RPMI7951 (cell line): ENCODE measurements around the gene FAM221A. TPM values are rescaled to one million over a fixed set of nuclear protein-coding genes. Genes with fewer than 3 reads are reported as not detected.
A peak's percentile ranks its signal among the peaks of the same experiment; 100 is the strongest.
"Not testable (repeated sequence)": the region's sequence is repeated elsewhere in the genome, so short reads cannot be mapped to it uniquely, and the experiment has no call there.

Source experiments
- DNase-seq: peaks from one replicate; pipeline ENCODE4 v3.0.0-alpha.2; 2012; ENCODE audit warnings: low read depth
- total RNA-seq: library from RNA; depleted of rRNA; stranded (reverse); fragments of >200 nt; shearing (Covaris generic); gene quantifications from 2 replicates; pipeline ENCODE4 v1.2.3, GENCODE V29; 2014; rRNA removed

The FAM221A gene
- total RNA-seq, 1 experiment from 2014 or later, result 0.72 TPM

GRCh38 chr7:23709081-23709750 lies 29.2 kb downstream of the FAM221A start:
- no peak for DNase-seq

DNA sequence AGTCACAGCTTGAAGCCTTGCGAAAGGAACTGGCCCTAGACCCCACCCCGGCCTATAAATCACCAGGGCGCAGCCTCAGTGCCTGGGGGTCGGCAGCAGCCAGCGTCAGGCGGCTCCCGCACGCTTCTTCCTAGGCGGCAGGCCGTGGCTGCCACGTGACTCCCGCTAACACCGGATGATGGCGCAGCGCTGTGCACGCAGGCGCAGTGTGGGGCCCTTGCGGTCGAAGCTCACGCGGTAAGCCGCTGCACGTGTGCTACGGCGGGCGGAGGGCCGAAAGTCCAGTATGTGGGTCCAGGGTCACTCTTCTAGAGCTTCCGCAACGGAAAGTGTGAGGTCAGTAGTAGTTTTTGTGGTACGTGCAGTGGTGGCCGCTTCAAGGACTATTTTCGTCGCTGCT lies 30.0 kb downstream of the FAM221A start, which contains the start of gene STK31:
Gene STK31 (plus strand): TSS at position 220 of the 400 bp plus-strand sequence. CDS start 67 bp downstream, at position 287.
- DNase-seq, result no peak

DNA sequence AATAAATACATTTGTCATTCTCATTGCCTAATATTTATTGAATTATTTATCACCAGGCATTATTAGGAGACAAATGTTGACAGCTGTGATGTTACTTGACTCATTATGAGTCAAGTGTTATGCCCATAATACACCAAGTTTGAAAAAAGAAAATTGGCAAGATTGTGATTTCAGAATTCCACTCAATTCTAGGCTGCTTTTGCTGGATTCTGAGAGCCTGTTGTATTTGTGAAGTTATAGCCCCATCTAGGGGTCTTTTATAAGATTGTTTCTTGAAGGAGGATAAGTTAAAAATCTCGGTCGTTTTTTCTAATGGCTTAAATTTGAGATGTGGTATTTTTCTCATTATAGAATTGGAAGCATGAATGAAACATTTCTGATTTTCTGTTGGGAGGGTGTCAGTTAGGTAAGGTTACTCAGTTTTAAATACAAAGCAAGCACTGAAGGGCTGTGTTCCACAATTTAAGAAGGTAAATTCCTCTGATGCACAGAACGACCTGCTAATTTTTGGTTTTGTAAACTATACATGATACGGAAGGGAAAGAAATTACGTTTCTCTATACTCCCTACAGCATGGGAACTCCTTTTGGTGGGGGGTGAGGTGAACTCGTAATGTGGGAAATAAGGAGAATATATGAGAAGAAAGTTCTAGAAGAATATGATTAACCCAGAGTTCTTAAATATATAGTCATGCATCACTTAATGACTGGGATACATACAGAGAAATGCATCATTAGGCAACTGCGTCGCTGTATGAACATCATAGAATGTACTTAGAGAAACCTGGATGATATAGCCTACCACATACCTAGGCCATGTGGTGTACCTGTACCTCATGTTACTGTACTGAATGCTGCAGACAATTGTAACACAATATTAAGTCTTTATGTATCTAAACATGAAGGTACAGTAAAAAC lies 32.6 kb downstream of the FAM221A start:
- DNase-seq, result peak; percentile 72

DNA sequence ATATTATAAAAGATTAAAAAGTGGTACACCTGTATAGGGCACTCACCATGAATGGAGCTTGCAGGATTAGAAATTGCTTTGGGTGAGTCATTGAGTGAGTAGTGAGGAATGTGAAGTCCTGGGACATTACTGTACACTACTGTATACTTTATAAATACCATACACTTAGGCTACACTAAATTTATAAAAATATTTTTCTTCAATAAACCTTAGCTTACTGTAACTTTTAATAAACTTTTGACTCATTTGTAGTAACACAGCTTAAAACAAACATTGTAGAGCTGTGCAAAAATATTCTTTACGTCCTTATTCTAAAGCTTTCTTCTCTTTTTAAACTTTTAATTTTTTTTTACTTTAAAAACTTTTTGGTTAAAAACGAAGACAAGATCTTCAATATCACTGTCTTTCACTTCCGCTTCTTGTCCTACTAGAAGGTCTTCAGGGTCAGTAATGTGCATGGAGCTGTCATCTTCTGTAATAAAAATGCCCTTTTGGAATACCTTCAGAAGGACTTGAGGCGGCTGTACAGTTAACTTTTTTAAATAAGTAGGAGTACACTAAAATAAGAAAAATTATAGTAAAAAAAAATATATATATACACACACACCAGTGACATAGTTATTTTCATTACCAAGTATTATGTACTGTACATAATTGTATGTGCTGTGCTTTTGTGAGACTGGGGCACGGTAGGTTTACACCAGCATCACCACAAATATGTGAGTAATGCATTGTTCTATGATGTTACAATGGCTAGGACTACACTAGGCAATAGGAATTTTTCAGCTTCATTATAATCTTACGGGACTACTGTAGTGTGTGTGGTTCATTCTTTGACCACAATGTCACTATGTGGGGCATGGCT lies 33.5 kb downstream of the FAM221A start:
- DNase-seq, result peak; percentile 83

GRCh38 chr7:23714150-23714464 lies 34.1 kb downstream of the FAM221A start:
- no peak for DNase-seq

- DNase-seq, result no peak
These were observed 34.6 kb downstream of the FAM221A start for GRCh38 chr7:23714579-23714978.

DNA sequence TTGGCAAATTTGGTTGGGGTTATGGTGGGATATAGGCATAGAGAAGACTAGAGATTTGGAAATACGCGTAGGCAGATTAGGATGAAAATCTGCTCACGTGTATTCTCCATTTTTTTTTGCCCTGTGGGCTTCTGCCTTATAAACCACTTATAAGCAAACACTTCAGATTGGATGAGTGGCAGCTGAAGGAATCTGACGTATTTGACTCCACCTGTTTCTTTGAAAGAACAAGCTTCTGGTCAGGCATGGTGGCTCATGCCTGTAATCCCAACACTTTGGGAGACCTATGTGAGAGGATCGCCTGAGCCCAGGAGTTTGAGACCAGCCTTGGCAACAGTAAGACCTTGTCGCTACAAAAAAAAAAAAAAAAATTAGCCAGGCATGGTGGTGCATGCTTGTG lies 35.1 kb downstream of the FAM221A start:
- no peak for DNase-seq

GRCh38 chr7:23717788-23718187 lies 37.8 kb downstream of the FAM221A start:
- no peak for DNase-seq

DNA sequence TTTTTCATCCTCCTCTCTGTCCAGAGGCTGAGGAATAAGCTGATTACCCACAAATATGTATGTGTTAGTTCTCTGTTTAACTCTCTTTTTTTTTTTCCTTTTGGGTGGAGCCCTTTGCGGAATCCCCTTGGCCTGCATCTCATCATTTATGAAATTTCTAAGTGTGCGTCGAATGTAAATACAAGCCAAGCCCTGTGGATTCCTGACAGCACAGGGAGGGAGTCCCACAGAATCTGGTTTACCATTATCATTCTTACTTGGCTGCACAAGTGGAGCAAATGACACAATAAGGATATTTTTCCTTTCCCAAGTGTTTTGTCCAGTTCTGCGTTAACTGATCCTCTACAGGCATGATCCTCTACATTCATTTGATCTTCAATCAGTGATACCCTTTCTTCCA lies 41.5 kb downstream of the FAM221A start:
- no peak for DNase-seq

- DNase-seq, result not testable (repeated sequence)
These were observed 42.7 kb downstream of the FAM221A start for GRCh38 chr7:23722587-23723216.

GRCh38 chr7:23724113-23724512 lies 44.1 kb downstream of the FAM221A start:
- DNase-seq, result not testable (repeated sequence)

DNA sequence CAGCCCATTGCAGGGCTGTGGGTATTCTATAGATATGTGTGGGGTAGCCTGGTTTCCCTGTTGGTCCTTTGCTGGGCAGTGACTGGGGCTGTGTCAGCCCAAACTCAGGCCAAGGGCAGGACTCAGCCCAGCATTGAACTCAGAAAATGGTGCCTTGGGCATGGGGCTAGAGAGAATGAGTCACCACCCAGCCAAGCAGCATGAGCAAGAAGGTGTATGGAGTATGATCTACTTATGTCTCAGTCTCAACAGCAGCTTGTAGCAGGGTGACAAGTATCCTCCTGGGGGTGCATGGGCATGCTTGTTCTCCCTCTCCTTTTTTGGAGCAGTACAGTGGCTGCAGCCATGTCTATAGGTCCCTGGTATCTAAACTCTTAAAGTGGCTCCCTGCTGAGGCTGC lies 62.1 kb downstream of the FAM221A start:
- peak; percentile 18 for DNase-seq

- DNase-seq, result no peak
These were observed 63.2 kb downstream of the FAM221A start for GRCh38 chr7:23743226-23743625.

- DNase-seq, result no peak
These were observed 66.6 kb downstream of the FAM221A start for GRCh38 chr7:23746629-23747028.

- no peak for DNase-seq
These were observed 71.9 kb downstream of the FAM221A start for GRCh38 chr7:23751852-23752251.

Other genes with a start within 250 kb of the FAM221A start
- gene IGF2BP3, start 209.7 kb upstream of the FAM221A start, total RNA-seq, result 120 and 145 TPM in 2 replicates
- 25.1 and 28.3 TPM in 2 replicates for gene TRA2A, start 148.2 kb upstream of the FAM221A start, total RNA-seq
- 14.4 and 27.6 TPM in 2 replicates for gene CCDC126, start 82.8 kb upstream of the FAM221A start, total RNA-seq
- not detected in 2 replicates for gene STK31, start 30.0 kb downstream of the FAM221A start, total RNA-seq